OCI-LY1 (cell line): ENCODE data around the gene COL1A2.

ENCODE experiments used
- EZH2 ChIP-seq: fragments of 200-600 bp; sonication (generic), shearing (Covaris generic); IDR thresholded peaks from 2 replicates; pipeline ENCODE4 v1.8.0; 2017; ENCODE audit warnings: borderline replicate concordance, mixed run types, mild to moderate bottlenecking, antibody characterized with exemption, low read length, moderate library complexity, mixed read lengths
- TF ChIP-seq, protein P1 (sequence below): fragments of 200-600 bp; sonication (generic), shearing (Covaris generic); IDR thresholded peaks from 2 replicates; pipeline ENCODE4 v1.5.1; 2017; ENCODE audit warnings: mild to moderate bottlenecking, antibody characterized with exemption, low read length, moderate library complexity, mixed read lengths

DNA sequence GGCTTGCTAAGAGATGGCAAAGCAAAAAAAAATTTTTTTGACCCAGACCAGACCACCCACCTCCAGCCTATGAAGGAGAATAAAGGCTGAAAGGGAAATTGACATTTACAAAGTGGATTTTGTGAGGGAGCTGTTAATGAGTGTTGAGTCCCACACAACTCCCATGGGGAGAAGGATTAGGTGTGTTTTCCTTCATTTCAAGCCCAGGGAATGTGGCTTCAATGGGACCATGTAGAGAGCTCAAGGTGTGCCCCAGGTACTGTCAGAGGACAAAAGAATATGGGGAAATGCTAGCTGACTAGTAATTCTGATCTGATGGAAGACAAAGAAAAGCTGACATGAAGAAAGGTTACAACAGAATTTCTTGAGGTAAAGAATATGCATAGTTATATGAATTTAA is 48.8 kb upstream of the COL1A2 start:
- TF ChIP-seq, protein P1, sequence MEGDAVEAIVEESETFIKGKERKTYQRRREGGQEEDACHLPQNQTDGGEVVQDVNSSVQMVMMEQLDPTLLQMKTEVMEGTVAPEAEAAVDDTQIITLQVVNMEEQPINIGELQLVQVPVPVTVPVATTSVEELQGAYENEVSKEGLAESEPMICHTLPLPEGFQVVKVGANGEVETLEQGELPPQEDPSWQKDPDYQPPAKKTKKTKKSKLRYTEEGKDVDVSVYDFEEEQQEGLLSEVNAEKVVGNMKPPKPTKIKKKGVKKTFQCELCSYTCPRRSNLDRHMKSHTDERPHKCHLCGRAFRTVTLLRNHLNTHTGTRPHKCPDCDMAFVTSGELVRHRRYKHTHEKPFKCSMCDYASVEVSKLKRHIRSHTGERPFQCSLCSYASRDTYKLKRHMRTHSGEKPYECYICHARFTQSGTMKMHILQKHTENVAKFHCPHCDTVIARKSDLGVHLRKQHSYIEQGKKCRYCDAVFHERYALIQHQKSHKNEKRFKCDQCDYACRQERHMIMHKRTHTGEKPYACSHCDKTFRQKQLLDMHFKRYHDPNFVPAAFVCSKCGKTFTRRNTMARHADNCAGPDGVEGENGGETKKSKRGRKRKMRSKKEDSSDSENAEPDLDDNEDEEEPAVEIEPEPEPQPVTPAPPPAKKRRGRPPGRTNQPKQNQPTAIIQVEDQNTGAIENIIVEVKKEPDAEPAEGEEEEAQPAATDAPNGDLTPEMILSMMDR = no peak
- TF ChIP-seq EZH2 = no peak
